Lower leg skin (tissue), 3 donors: Measurements from ENCODE around the gene C2CD2L.

ENCODE experiments used
- POLR2A ChIP-seq, 2 donors: fragments of 450-650 bp; IDR thresholded peaks; one replicate each; pipeline ENCODE4 v1.6.1; 2016 to 2017; ENCODE audit warnings: antibody characterized with exemption in 2 of 2, mild to moderate bottlenecking in 1 of 2, moderate library complexity in 1 of 2
- TF ChIP-seq, protein P1 (sequence below), 3 donors: fragments of 450-650 bp; IDR thresholded peaks; one replicate each; pipeline ENCODE4 v1.5.1; 2016; ENCODE audit warnings: antibody characterized with exemption in 3 of 3, mild to moderate bottlenecking in 3 of 3, moderate library complexity in 2 of 3

DNA sequence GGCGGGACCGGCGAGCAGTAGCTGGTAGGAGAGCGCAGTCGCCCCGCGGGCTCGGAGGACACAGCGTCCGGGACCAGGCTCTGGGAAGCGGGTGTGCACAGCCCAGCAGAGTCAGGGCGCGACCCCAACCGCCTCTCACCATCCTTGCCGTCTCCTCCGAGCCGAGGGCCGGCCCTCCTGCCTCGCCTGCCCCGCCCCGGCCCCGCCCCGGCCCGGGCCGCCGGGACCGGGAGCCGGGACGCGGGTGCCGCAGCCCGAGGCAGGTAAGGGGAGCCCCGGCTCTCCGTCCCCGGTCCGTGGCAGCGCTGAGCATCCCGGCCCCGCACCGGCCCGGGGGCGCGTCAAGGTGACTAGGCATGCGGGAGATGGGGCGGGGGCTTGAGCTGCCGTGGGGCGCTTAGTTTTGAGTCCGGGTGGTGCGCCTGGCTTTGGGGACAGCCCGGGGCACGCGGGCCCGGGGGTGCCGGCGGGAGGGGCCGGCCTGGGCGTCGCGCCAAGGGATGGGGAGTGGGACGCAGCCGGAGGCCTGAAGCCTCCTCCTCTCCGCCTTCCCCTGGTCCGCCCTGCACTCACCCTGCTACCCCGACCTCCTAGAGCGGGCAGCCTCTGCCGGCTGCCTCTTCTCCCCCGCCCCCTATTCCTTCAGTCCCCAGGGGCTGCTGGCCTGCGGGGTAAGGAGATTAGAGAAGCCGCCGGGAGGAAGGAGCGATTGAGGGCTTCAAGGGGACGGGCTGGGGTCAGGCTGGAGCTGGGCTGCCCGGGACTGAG, 42.1 kb downstream of the C2CD2L start, which contains the start of gene ABCG4:
- no peak for TF ChIP-seq POLR2A (IDR thresholded peaks at IDR 0.05)
- TF ChIP-seq, protein P1, sequence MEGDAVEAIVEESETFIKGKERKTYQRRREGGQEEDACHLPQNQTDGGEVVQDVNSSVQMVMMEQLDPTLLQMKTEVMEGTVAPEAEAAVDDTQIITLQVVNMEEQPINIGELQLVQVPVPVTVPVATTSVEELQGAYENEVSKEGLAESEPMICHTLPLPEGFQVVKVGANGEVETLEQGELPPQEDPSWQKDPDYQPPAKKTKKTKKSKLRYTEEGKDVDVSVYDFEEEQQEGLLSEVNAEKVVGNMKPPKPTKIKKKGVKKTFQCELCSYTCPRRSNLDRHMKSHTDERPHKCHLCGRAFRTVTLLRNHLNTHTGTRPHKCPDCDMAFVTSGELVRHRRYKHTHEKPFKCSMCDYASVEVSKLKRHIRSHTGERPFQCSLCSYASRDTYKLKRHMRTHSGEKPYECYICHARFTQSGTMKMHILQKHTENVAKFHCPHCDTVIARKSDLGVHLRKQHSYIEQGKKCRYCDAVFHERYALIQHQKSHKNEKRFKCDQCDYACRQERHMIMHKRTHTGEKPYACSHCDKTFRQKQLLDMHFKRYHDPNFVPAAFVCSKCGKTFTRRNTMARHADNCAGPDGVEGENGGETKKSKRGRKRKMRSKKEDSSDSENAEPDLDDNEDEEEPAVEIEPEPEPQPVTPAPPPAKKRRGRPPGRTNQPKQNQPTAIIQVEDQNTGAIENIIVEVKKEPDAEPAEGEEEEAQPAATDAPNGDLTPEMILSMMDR (IDR thresholded peaks at IDR 0.05): no peak
